Myocyte (in vitro differentiated cells): Measurements from ENCODE around the gene FAM229A. TPM values are rescaled to one million over a fixed set of nuclear protein-coding genes. Genes with fewer than 3 reads are reported as not detected.

Experiments used
- DNase-seq: peaks from one replicate; pipeline ENCODE4 v3.0.0-alpha.2; 2012; ENCODE audit warnings: low read depth
- total RNA-seq: library from RNA; depleted of rRNA; stranded (reverse); fragments of >200 nt; gene quantifications from 2 replicates; pipeline ENCODE4 v1.2.3, GENCODE V29; 2014

Gene FAM229A
- total RNA-seq, 1 donor from 2014 or later, result 5.2 TPM

DNA sequence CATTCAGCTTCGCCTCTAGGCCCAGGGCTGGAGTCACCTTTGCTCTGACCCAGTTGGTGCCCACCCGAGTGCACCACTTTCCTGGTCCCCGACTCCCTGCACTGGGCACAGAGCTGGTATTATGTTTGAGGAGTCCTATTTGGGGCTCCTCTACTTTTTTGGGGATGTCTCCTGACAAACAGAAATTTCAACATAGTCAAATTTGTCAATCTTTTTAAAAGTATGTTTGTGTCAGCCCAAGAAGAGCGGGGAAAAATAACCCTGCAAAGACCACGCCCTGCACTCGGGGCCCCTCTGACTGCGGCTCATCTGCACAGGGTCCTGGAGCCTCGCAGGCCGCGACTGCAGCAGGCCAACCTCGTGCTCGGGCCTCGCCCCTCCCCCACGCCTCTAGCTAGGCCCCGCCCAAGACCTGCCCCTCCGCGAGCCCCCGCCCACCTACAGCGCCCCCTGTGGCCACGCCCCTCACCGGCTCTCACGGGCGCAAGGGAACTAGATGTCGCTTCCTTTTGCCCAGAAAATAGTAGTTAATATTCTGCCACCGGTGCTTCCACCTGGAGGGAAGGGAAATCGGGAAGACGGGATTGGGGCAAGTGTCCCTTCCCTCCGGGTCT, 11.4 kb downstream of the FAM229A start:
- no peak for DNase-seq

DNA sequence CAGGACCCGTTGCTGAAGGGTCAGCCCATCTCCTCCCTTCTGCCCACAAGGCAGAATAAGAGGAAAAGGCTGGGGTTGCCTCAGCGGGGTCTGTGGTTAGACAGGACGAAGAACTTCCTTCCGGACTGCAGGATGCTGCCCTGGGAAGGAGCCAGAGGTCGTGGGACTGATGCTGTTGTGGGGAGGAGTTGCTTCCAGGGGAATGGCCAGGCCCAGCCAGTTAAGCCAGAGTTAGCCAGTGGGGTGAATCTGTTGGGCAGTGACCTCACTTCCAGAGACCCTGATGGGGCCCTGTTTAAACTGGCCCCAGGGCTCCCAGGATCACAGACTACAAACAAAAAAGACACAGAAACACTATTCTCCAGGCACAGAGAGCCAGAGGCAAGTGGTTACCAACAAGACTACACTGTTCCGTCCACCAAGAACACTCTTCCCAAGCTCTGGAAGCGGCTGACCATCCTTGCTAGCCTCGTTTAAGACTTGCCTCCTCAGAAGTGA, 13.0 kb downstream of the FAM229A start:
- DNase-seq, result no peak

DNA sequence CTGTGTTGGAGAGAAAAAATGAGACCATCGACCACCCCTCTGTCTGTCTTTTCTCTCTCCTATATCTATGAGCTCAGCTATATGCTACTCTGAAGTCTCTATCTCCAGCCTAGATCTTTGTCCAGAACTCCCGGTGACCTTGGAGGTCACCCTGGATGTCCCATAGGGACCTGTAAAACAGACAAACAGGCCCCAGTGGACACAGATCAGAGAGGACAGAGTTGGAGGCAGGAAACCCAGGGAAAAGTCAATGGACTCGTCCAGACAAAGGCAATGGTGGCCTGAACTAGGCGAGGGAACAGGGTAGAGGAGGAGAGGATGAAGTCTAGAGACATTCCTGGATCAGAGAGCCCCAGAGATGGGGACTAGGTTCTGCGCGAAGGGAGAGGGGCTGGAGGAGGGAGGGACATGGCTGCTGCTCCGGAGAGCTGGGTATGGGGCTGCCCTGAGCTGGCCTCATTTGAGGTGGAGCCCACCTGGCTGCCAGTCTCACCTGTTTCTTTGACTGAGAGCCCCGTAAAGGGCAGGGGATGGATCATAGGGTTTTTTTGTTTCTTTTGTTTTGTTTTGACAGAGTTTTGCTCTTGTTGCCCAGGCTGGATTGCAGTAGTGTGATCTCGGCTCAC, 15.6 kb downstream of the FAM229A start:
- DNase-seq, result no peak

DNA sequence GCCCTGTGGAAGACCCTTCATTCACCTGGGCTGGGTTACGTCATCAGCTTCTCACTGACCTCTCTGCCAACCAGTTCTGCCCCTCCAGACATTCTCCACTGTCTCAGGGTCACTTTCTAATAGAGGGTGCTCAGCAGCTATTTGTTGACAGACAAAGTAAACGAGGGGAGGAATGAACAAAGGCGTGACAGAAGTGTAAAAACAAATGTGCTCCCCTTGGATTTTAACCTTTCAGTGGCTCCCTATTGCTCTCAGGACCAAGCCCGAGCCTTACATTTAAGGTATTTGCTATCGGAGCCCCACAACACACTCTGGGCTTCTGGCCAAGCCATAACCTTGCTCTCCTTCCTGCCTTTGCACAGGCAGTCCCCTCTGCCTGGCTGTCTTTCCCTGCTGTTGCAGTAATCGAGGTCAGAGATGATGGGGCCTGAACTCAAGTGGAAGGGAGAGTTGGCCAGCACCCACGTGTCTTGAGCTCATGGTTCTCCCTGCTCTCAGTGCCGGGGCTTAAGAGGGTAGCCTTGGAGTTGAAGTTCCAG, 16.9 kb downstream of the FAM229A start:
- DNase-seq, result no peak

DNA sequence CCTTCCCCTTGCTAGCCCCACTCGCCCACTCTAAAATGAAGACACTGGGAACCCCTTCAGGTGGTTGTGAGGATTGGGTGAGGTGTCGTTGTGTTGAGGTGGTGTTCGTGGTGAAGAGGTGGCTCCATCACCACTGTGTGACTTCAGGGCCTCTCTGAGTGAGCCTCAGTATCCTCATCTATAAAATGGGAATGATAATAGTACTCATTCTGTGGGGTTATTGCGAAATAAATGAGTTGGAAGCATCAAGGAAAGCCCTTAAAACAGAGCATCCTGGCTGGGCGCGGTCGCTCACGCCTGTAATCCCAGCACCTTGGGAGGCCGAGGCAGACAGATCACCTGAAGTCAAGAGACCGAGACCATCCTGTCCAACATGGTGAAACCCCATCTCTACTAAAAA, 19.6 kb downstream of the FAM229A start:
- no peak for DNase-seq

DNA sequence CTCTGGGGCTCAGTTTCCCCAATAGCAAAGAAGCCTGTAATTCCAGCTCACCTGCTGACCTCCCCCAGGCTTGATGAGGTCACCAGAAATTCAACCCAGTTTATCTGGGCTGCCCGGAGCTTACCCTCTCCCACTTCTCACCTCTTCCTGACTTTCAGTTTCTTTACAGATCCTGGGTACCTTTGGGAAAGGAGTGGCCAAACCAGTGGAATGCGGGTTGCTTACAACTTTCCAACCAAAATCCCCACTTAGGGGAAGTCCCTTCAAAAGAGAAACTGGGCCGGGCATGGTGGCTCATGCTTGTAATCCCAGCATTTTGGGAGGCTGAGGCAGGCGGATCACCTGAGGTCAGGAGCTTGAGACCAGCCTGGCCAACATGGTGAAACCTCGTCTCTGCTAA, 20.3 kb downstream of the FAM229A start:
- DNase-seq, result no peak

DNA sequence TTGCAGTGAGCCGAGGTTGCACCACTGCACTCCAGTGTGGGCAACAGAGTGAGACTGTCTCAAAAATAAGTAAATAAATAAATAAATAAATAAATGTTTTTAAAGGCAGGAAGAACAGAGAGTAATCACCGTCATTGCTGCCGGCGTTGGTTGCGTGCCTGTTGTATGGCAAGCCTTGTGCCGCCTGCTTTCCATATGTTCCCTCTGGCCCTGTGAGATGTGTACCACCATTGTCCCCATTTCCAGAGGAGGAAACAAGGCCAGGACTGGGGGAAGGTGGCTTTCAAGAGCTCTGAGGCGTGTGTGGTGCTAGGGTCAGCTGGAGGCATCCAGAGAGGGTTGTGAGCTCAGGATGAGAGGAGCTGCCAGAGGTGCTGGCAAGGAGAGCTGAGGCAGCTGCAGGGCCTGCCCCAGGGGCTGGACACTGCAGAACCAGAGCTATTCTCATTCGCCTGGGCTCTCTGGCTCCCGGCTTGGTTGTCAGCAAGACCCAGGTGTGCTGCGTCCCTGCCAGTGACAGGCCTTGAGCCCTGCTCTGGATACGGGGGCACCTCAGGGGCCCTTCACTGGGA, 21.0 kb downstream of the FAM229A start:
- no peak for DNase-seq

DNA sequence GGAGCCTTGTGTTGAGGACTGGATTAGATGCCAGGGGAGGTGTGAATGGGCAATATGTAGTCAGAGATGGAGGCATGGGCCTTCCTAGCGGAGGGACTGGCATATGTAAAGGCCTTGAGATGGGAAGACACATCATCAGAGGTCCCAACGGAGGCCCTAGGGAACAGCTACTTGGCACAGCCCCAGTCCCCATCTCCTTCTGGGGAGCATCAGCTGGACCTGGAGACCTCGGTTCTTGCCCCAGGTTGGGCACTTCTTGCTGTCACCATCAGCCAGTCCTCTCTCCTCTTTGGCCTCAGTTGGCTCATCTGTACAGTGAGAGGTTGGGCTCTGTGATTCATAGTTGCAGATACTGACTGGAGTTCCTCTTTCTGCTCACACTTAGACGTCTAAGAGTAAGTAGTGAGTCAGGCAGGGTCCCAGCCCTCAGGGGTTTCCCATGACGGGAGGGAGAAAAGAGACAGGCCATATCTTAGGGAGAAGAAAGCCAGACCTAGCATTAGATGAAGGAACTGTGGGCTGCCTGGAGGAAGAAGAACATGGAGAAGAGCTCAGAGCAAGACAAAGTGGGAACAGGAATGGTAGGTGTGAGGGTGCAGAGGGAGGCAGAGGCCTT, 22.8 kb downstream of the FAM229A start:
- no peak for DNase-seq

DNA sequence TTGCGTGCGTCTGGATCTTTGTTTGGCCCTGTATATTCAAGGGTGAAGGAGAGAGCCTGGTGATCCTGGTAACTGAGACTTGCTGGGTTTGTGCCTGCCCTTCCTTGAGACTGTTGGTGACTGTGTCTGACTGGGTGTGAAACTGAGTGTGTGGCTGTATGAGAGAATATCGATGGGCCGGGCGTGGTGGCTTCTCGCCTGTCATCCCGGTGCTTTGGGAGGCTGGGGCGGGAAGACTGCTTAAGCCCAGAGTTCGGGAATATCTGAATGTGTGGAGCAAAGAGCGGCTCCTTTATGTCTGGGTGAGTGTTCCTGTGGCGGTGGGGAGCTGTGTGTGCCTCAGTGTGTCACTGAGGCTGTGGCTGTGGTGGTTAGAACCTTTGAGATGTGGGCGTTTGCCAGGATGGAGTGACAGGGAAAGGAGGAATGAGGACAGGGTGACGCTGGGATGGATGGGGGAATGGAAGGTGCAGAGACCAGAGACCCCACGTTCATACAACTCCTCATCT, 23.6 kb downstream of the FAM229A start:
- no peak for DNase-seq

DNA sequence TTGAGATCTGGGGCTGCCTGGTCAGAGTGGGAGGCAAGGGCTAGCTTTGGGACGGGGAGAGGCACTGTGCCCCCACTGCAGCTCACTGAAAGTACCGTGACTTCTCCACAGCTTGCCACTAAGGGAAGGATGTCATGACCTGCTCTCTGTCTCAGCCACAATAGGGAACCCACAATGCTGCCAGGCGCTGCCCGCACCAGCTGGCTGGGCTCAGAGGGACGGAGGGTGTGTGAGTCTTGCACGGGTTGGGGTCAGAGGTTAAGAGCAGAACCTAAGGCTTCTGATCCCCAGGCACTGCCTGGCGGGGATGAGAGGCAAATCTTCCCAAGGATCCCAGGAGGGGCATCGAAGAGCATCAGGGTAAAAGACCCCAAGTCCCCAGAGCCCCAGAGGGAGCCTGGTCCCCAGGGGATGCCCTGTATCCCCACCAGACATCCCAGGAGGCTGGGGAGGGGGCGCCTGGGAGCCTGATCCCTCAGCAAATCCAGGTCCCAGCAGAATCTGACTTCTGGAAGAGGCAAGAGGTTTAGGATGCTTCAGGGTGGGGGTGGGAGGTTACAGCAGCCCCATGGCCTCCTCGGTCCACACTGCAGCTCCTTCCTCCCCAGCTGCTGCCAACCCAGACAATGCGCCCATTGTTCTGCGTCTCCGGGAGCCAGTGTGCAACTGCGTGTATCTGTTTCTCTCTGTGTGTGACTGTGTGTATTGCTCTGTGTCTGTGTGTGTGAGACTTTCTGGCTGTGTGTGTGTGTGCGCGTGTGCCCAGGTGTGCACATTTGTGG, 24.2 kb downstream of the FAM229A start:
- peak; percentile 73 for DNase-seq

DNA sequence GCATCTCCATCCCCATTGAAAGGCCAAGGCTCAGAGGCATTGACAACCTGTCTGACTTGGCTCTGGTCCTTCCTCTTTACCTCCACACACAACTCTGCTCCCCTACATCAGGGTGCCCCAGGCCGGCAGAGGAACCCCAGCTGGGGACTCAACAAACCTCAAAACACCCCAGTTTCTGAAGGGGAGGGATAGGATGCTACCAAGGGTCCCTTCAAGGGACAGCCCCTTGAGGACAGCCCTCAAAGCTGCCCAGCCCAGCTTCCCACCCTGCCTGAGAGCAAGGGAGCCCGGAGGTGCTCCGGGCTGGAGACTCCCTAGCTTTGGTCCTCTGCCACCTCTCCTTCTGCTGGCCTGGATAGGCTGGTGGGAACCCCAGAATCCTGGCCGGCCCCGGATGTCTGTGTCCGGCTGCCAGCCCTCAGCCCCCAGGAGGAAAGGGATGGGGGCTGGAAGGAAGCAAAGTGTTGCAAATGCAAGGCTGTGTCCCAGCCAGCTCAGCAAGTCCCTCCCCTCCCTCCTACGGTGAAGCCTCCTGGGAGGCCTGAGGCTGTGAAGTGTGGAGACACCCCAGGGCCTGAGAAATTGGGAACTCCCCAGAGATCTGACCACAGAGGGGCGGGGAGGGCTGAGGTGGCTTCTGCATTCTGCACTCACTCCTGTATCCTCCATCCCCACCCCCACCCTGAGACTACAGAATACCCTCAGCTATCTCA, 25.2 kb downstream of the FAM229A start:
- peak; percentile 28 for DNase-seq

DNA sequence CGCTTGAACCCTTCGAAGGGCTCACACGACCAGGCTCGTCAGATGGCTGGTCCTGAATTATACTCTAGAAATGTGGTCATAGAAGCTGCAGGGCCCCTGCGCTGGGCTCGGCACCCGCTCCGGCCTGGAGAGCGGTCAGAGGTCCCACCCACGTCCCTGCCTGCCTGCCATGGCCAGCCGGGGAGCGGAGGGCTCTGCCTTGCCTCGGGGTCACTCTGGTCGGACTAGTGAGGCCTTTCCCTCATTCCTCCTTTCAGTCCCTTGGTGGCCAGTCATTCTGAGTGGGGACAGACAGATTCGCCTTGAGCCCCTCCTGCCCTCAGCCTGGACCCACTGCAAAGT, 25.7 kb downstream of the FAM229A start:
- no peak for DNase-seq

DNA sequence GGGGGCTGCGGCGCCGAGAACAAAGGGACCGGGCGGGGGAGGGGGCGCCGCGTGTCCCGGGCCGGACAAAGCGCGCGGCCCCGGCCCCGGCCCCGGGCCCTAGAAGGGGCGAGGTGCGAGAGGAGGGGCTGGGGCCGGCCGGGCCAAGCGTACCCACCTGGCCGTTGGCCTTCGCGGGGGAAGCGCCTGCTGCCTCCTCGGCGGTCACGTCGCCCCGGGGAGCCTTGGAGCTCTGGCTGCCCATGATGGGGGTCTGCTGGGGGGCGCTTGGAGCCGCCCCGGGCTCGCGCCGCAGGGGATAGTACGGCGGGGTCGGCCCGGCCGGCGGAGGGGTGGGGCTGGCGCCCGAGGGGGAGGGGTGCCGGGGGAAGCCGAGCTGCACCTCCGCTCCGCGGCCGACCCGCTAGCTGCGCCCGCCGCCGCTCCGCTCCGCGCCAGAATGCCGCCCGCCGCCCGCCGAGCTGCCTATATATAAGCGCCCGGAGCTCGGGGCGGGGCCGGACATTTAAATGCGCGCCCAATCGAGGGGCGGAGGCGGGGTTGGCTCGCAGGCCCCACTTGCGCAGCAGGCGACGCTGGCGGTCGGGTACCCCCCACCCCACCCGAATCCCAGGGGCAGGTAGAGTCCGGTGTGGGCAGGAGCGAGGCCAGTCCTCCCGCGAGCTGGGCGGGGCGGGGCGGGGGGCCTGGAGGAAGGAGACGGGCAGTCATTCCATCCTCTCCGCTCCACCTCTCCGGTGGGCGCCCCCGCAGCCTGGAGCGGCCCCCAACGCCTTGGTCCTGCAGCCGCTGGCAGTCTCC, 26.3 kb downstream of the FAM229A start, which contains the start of gene MARCKSL1:
Gene MARCKSL1 (minus strand): TSS at position 444 of the 801 bp plus-strand sequence. CDS start 200 bp downstream, at position 244.
- DNase-seq, result peak; percentile 74

DNA sequence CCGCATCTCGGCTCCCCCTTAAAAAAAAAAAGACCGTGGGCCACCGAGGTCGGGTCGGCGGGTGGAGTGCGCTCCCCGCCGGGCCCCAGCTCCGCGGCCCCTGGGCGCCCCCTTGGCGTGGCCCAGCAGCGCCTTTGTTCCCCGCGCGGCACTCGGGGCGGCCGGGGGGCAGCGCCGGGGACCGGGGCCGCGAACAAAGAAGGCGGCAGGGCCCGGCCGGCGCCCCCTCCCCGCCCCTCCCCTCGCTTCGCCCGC, 26.8 kb downstream of the FAM229A start:
- no peak for DNase-seq

DNA sequence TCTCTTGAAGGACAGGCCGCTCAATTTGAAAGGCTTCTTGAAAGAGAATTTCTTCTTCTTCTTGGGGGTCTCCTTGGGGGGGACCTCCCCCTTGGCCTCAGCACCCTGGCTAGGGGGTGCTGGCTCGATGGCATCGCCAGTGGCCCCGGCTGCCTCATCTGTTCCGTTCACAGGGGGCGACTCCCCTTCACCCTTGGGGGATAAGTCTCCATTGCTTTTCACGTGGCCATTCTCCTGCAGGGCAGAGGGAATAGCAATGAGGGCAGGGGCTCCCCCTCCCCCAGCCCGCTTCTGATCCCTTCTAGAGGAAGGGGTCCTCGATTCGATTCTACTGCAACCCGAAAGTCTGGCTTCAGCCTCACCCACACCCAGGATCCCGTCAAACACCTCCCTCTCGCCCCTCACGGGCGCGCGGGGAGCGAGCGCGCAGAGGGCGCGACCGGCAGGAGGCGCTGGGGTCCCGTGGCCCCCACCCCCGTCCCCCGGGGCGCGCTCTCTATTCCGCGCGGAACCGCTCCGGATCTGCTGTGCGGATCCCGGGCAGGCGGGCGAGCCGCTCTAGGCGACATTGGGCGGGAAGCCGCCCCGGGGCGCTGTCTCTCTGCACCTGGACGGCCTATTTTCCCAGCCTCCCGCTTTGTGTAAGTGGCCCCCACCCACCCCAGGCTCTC, 27.3 kb downstream of the FAM229A start:
- DNase-seq, result peak; percentile 57

DNA sequence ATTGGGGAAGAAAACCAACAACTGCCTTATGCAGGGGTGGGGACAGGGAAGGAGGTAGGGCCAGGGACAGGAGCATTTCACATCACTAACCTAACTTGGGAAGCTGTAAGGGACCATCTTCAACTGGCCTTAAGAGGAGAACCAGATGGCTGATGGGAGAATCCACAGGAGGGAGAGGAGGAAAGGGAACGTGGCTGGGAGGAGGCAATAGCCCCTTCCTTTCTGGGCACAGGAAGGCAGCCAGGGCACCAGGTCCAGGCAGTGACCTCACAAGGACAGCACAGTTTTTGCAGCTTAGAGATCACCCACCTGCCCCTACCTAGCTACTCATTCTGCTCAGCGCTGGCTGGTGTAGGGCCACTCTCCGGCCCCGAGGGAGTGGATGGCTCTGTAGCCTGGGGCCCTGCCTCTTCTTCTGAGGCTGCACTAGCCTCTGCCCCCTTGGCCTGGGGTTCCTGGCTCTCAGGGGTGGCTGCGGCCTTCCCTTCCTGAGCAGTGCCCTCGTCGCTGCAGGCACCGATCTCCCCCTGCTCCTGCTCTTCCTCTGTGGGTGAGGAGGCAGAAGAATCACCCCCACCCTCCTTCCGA, 27.9 kb downstream of the FAM229A start:
- no peak for DNase-seq

DNA sequence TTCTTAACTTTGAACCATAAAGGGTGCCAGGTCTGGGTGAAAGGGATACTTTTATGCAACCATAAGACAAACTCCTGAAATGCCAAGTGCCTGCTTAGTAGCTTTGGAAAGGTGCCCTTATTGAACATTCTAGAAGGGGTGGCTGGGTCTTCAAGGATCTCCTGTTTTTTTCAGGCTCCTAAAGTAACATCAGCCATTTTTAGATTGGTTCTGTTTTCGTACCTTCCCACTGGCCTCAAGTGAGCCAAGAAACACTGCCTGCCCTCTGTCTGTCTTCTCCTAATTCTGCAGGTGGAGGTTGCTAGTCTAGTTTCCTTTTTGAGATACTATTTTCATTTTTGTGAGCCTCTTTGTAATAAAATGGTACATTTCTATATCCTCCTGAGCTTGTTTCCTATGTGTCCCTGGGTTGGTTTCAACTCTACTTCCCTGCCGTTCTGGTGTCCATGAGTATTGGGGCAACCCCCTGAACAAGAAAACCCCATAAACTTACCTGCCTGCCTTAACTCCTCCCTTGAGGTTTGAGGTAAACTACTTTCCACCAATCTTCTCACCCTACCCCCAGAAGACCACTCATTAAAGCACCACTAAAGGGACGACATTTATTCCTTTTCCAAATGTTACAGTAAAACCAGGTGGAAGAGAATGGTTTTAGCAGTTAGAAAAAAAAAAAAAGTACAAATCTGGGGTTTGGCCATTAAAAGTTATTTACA, 28.9 kb downstream of the FAM229A start:
- no peak for DNase-seq
